Endothelial cell of umbilical vein (primary cell): Measurements from ENCODE around the gene ALK. TPM values are rescaled to one million over a fixed set of nuclear protein-coding genes. Genes with fewer than 3 reads are reported as not detected.

ENCODE experiments used
- BruUV-seq: library from RNA; stranded (reverse); fragments of 400-500 nt; replicated peaks from 2 replicates; lab custom pipeline; 2021; lab: Mats Ljungman, UMichigan
- CTCF ChIA-PET: fragments of 300-600, 350-600 bp; sonication (Branson Sonifier 250); formaldehyde crosslinking; loops from one replicate; lab custom pipeline; 2021; ENCODE audit warnings: antibody characterized with exemption, inconsistent platforms; lab: Charles Lee
- POLR2A ChIA-PET: fragments of 300-600, 350-600 bp; sonication (Branson Sonifier 250); formaldehyde crosslinking; loops from one replicate; lab custom pipeline; 2021; ENCODE audit warnings: antibody characterized with exemption, inconsistent platforms; lab: Charles Lee
- DNase-seq: peaks from one replicate; pipeline ENCODE4 v3.0.0-alpha.2; 2011; ENCODE audit warnings: low read depth, low spot score
- FAIRE-seq: peaks from 2 replicates; lab custom pipeline; 2011; peaks lifted over from hg19 to GRCh38; lab: Jason Lieb, UNC
- H2AFZ ChIP-seq: 2 replicates; pipeline ENCODE4 v1.6.0; 2012; ENCODE audit warnings: low read depth, low read length, control low read depth, inconsistent platforms
- H3K27ac ChIP-seq: 2 replicates; pipeline ENCODE4 v1.5.1; 2011; ENCODE audit warnings: low read depth, mild to moderate bottlenecking, control low read depth, low read length, moderate library complexity; ENCODE audit not compliant: insufficient read depth
- H3K27me3 ChIP-seq, 2 experiments: 2 replicates each; pipeline versions ENCODE4 v1.6.0 to v1.6.1; 2011; ENCODE audit warnings: low read length in 2 of 2, mixed read lengths in 1 of 2; ENCODE audit not compliant: control insufficient read depth in 2 of 2, insufficient read depth in 2 of 2
- H3K36me3 ChIP-seq, 2 experiments: 2 replicates in 1 of 2; 3 replicates in 1 of 2; pipeline ENCODE4 v1.5.1; 2011; ENCODE audit warnings: low read length in 2 of 2, mild to moderate bottlenecking in 1 of 2, moderate library complexity in 1 of 2; ENCODE audit not compliant: control insufficient read depth in 2 of 2, insufficient read depth in 2 of 2; ENCODE audit errors: extremely low read depth in 1 of 2
- H3K4me1 ChIP-seq: 3 replicates; pipeline ENCODE4 v1.5.1; 2011; ENCODE audit warnings: mild to moderate bottlenecking, low read length; ENCODE audit not compliant: control insufficient read depth, insufficient read depth; ENCODE audit errors: extremely low read depth
- H3K4me2 ChIP-seq: 2 replicates; pipeline ENCODE4 v1.6.1; 2011; ENCODE audit warnings: low read length, control low read depth, mixed read lengths; ENCODE audit not compliant: insufficient read depth
- H3K4me3 ChIP-seq, 3 experiments: fragments of 200-600 bp in 1 of 3; sonication (generic), shearing (Covaris generic) in 1 of 3; replicated peaks in 1 of 3; 2 replicates each; pipeline ENCODE4 v1.5.1; 2011 to 2016; ENCODE audit warnings: control low read depth in 3 of 3, low read length in 3 of 3, mild to moderate bottlenecking in 2 of 3, inconsistent platforms in 1 of 3, low read depth in 1 of 3, moderate library complexity in 1 of 3; ENCODE audit not compliant: insufficient read depth in 1 of 3
- H3K79me2 ChIP-seq: 2 replicates; pipeline ENCODE4 v1.6.0; 2012; ENCODE audit warnings: low read length, inconsistent platforms; ENCODE audit not compliant: control insufficient read depth, insufficient read depth
- H3K9ac ChIP-seq: replicated peaks from 2 replicates; pipeline ENCODE3; 2011; ENCODE audit warnings: low read length, control low read depth; ENCODE audit not compliant: insufficient read depth; ENCODE audit errors: extremely low read depth
- H3K9me1 ChIP-seq: replicated peaks from 3 replicates; pipeline ENCODE4 v1.6.0; 2011; ENCODE audit warnings: mild to moderate bottlenecking, low read length; ENCODE audit not compliant: control insufficient read depth, insufficient read depth; ENCODE audit errors: extremely low read depth
- H3K9me3 ChIP-seq: replicated peaks from 2 replicates; pipeline ENCODE4 v1.5.1; 2012; ENCODE audit warnings: low read length, inconsistent platforms; ENCODE audit not compliant: control insufficient read depth, insufficient read depth
- H4K20me1 ChIP-seq: replicated peaks from 2 replicates; pipeline ENCODE3; 2011; ENCODE audit warnings: mild to moderate bottlenecking, low read length; ENCODE audit not compliant: control insufficient read depth, insufficient read depth; ENCODE audit errors: extremely low read depth
- EZH2 ChIP-seq: IDR thresholded peaks from 2 replicates; pipeline ENCODE4 v1.6.1; 2012; ENCODE audit warnings: borderline replicate concordance, low read depth, mild to moderate bottlenecking, moderate library complexity, low read length, inconsistent platforms; ENCODE audit not compliant: severe bottlenecking
- FOS ChIP-seq: IDR thresholded peaks from 2 replicates; pipeline ENCODE4 v1.6.1; 2011; ENCODE audit warnings: mild to moderate bottlenecking, low read length, moderate library complexity, borderline replicate concordance; ENCODE audit not compliant: insufficient read depth
- GATA2 ChIP-seq: IDR thresholded peaks from 2 replicates; pipeline ENCODE4 v1.7.0; 2011; ENCODE audit warnings: low read depth, mild to moderate bottlenecking, moderate library complexity, mixed read lengths, low read length; ENCODE audit not compliant: insufficient read length, insufficient read depth
- JUN ChIP-seq: IDR thresholded peaks from 2 replicates; pipeline ENCODE4 v1.6.1; 2011; ENCODE audit warnings: borderline replicate concordance, low read depth; ENCODE audit not compliant: insufficient read length, insufficient read depth
- MYC ChIP-seq: IDR thresholded peaks from one replicate; pipeline ENCODE4 v1.6.1; 2011; ENCODE audit warnings: mild to moderate bottlenecking, low read depth, low read length
- POLR2A ChIP-seq: IDR thresholded peaks from 2 replicates; pipeline ENCODE4 v1.6.1; 2012; ENCODE audit warnings: low read depth, mild to moderate bottlenecking, control low read depth, low read length
- POLR2AphosphoS5 ChIP-seq: IDR thresholded peaks from 2 replicates; pipeline ENCODE4 v1.6.1; 2012; ENCODE audit warnings: low read depth, mild to moderate bottlenecking, control low read depth, low read length, moderate library complexity; ENCODE audit not compliant: insufficient read depth
- dilution Hi-C: fragments of 300-500 bp; cut with MboI; formaldehyde crosslinking; loops from one replicate; pipeline ENCODE4 v1.15.0; 2019; ENCODE audit warnings: low sequenced_read_pairs; ENCODE audit not compliant: extremely low pct_ligation_motif_present
- intact Hi-C: fragments of 100-400 bp; cut with micrococcal nuclease; formaldehyde crosslinking; loops from one replicate; pipeline ENCODE4 v1.10.0; 2022
- polyA plus RNA-seq, 4 experiments: library from polyadenylated mRNA; depleted of rRNA in 3 of 4; stranded (reverse) in 3 of 4; unstranded in 1 of 4; fragments of >200 nt; gene quantifications; 2 replicates each; pipeline versions ENCODE4 v1.2.1 to v1.2.3, GENCODE V29; 2011 to 2012; ENCODE audit warnings: missing spikeins in 1 of 4
- total RNA-seq: library from RNA; stranded (reverse); gene quantifications from 2 replicates; pipeline ENCODE4 v1.2.3, GENCODE V29; 2021
- TF ChIP-seq, protein P1 (sequence below), 2 donors: IDR thresholded peaks; 1 replicate in 1 of 2; 2 replicates in 1 of 2; pipeline ENCODE4 v1.5.1; 2011; ENCODE audit warnings: low read length in 2 of 2, mild to moderate bottlenecking in 2 of 2, moderate library complexity in 2 of 2, control low read depth in 1 of 2, inconsistent platforms in 1 of 2, low read depth in 1 of 2; ENCODE audit not compliant: insufficient read depth in 1 of 2; ENCODE audit errors: extremely low read depth in 1 of 2
- TF ChIP-seq, protein P2 (sequence below): IDR thresholded peaks from 2 replicates; pipeline ENCODE4 v1.6.1; 2011; ENCODE audit not compliant: insufficient read depth, insufficient read length

The ALK gene
- total and polyA plus RNA-seq, 2 donors (not counting 3 experiments of a cell fraction or from before 2014, with no cell fraction given), result not detected

DNA sequence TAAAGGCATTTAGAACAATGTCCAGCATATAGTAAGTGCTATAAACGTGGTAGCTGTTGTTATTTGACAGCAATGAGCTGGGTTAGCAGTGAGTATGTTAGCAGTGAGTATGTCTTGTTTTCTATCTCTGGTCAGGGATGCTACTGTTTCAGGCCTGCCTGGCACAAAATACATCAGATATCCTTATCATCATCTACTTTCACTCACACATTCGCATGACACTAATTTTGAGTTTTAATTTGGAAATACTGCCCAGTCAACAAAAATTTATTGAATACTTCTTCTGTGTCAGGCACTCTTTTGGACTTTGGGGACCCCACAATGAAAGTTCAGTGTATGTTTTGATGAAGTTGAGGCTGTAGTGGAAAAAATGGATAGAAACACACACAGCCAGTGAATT is 404.6 kb downstream of the ALK start:
- no peaks in the 10 kb centered on the region for H3K4me1 ChIP-seq
- no peak overlapping the region for H3K27ac ChIP-seq
- ChIA-PET POLR2A (no interaction called here), CTCF (no interaction called here)
- dilution Hi-C loops, result no loop called here
- no peak overlapping the region for H2AFZ ChIP-seq
- H3K27me3 ChIP-seq, result no peaks in the 10 kb centered on the region
- no peak overlapping the region for H3K4me3 ChIP-seq
- peaks cover 2% of the 10 kb centered on the region for H3K9me3 ChIP-seq
- no peak overlapping the region for H3K4me2 ChIP-seq
- intact Hi-C loops, result no loop called here
- no peaks in the 10 kb centered on the region for H4K20me1 ChIP-seq
- no peaks in the 10 kb centered on the region for H3K9me1 ChIP-seq
- H3K9ac ChIP-seq, result no peak overlapping the region
- TF ChIP-seq EZH2 (no peak), POLR2A (no peak)
- DNase-seq, result no peak
- no peak for FAIRE-seq
- H3K36me3 ChIP-seq, result no peaks in the 10 kb centered on the region
- no TSS peak for BruUV-seq
- H3K79me2 ChIP-seq, result no peaks in the 10 kb centered on the region

DNA sequence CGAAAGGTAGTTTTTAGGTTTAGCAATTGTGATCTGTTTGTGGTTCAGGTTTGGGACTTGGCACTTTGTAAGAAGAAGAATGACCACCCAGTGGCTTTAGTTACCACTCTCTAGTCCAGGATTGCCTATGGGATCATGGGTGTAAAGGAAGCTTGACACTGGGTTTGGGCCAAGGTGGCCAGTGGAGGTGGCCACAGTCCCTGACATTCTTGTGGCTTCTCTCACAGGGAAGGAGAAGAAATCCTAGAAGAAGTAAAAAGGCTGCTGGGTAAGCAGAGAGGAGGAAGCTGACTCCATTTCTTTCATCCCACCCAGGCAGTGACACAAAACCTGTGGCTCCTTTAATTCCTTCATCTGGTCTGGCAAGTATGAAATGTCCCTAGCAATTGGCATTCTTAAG is 411.5 kb downstream of the ALK start:
- Histone ChIP-seq H3K4me3 (no peak overlapping the region), H3K9me1 (no peaks in the 10 kb centered on the region), H3K9me3 (peaks cover 3% of the 10 kb centered on the region), H3K4me1 (no peaks in the 10 kb centered on the region), H3K36me3 (no peaks in the 10 kb centered on the region), H3K79me2 (no peaks in the 10 kb centered on the region), H3K27me3 (no peaks in the 10 kb centered on the region), H2AFZ (no peak overlapping the region), H3K27ac (no peak overlapping the region), H3K4me2 (no peak overlapping the region), H3K9ac (no peak overlapping the region), H4K20me1 (no peaks in the 10 kb centered on the region)
- dilution Hi-C loops, result no loop called here
- POLR2A ChIA-PET, result no interaction called here
- CTCF ChIA-PET, result no interaction called here
- DNase-seq, result no peak
- no TSS peak for BruUV-seq
- FAIRE-seq, result no peak
- intact Hi-C loops, result no loop called here
- TF ChIP-seq EZH2 (no peak), MYC (no peak), POLR2AphosphoS5 (no peak), JUN (no peak), POLR2A (no peak), FOS (no peak), GATA2 (no peak)
- TF ChIP-seq, protein P1, sequence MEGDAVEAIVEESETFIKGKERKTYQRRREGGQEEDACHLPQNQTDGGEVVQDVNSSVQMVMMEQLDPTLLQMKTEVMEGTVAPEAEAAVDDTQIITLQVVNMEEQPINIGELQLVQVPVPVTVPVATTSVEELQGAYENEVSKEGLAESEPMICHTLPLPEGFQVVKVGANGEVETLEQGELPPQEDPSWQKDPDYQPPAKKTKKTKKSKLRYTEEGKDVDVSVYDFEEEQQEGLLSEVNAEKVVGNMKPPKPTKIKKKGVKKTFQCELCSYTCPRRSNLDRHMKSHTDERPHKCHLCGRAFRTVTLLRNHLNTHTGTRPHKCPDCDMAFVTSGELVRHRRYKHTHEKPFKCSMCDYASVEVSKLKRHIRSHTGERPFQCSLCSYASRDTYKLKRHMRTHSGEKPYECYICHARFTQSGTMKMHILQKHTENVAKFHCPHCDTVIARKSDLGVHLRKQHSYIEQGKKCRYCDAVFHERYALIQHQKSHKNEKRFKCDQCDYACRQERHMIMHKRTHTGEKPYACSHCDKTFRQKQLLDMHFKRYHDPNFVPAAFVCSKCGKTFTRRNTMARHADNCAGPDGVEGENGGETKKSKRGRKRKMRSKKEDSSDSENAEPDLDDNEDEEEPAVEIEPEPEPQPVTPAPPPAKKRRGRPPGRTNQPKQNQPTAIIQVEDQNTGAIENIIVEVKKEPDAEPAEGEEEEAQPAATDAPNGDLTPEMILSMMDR (IDR thresholded peaks at IDR 0.05; ENCODE audit: extremely low read depth in 1 of 2, insufficient read depth in 1 of 2, low read depth in 1 of 2, low read length in 2 of 2), result no peak
- TF ChIP-seq, protein P2, sequence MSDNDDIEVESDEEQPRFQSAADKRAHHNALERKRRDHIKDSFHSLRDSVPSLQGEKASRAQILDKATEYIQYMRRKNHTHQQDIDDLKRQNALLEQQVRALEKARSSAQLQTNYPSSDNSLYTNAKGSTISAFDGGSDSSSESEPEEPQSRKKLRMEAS, result no peak
